NCI-H524 (cell line): ENCODE results near the gene PKLR.
"Not testable (repeated sequence)": the region's sequence is repeated elsewhere in the genome, so short reads cannot be mapped to it uniquely, and the experiment has no call there.

Experiments
- DNase-seq, 2 experiments: peaks; one replicate each; lab custom pipeline; 2025; lab: John Stamatoyannopoulos, UW

The PKLR gene

GRCh38 chr1:155316922-155317321, 15.7 kb upstream of the PKLR start:
- DNase-seq: no peak

- DNase-seq: no peak
Measured at GRCh38 chr1:155313261-155313660, 12.0 kb upstream of the PKLR start.

GRCh38 chr1:155309423-155310021, 8.3 kb upstream of the PKLR start:
- DNase-seq: no peak

GRCh38 chr1:155308493-155309422, 7.5 kb upstream of the PKLR start, which contains the start of gene FDPS:
Gene FDPS (plus strand): TSS chr1:155308866. CDS start chr1:155309790, 924 bp downstream.
- DNase-seq: peak; percentile 97

GRCh38 chr1:155307247-155307740, 6.1 kb upstream of the PKLR start:
- DNase-seq: peak; percentile 16 to 30

DNA sequence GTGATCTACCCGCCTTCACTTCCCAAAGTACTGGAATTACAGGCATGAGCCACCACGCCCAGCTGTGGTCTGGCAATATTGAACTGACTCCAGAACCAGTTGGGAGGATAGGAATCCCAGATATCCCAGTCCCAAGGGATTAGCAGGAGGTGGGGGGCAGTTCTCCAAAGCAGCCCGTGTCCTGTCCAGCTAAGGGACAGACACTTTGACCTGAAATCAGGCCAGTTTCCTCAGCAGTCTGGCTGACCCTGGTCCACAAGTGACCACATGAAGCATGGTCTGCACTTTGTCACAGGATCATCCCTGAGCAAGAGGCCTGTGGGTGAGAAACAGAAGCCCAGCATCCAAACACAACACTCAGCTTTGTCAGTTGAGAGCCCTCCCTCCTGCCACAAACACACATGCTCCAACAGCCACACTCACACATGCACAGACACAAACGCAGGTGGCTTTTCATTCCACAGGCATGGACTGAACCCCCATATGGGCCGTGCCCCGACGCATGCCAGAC, 4.7 kb upstream of the PKLR start:
- DNase-seq: no peak

DNA sequence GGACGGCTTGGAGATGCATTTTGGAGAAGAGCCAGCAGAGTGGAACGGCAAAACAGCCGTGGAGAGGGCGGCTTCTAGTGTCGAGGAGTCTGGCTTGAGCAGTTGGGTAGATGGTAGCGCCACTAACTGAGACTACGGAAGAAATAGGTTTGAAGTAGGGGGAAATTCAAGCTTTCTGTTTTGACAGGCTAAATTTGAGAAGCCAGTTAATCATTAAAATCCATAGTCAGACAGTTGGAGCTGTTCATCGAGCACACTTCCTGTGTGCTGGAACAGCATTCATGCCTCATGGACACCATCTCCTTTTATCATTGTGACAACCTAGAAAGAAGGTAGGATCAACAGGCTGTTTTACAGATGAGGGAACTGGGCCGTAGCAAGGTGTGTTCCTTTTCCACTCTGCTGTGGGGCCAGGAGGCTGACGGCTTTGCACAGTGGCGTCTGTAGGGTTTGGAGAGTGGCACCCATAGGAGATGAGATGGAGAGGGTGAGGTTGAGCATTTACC, 3.4 kb upstream of the PKLR start:
- DNase-seq: no peak

- no peak for DNase-seq
Measured at GRCh38 chr1:155300553-155301329, 497 bp downstream of the PKLR start.

DNA sequence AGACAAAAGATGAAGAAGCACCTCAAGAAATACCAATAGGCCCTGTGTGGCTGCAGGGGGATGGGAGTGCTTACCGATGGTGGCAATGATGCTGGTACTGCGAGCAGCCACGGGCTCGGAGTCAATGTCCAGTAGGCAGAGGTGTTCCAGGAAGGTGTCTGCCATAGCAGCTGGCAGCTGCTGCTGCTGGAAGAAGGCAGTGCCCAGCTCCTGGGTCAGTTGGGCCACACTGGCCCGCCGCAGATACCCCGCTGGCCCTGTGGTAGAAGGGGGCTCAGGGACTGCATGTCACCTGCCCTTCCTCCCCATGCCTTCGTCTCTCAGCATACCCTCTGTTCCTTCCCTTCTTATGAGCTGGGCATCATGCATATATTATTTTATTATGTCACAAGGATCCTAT, 1.2 kb downstream of the PKLR start:
- no peak for DNase-seq

- no peak for DNase-seq
Measured at GRCh38 chr1:155297384-155297783, 3.9 kb downstream of the PKLR start.

DNA sequence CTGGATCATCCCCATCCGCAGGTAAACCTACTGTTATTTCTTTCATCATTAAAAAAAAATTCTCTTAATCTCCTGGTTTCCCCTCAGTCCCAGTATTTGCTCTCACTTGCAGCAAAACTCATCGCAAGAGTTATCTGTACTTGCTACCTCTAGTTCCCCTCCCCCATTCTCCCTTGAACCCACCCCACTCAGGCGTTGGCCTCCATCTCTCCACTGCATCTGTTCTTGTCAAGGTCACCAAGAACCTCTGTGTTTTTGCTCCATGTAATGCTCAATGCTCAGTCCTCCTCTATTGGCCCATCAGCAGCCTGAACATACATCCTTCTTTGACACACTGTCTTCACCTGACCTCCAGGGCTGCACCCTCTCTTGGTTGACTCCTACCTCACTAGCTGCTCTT, 4.6 kb downstream of the PKLR start:
- no peak for DNase-seq

DNA sequence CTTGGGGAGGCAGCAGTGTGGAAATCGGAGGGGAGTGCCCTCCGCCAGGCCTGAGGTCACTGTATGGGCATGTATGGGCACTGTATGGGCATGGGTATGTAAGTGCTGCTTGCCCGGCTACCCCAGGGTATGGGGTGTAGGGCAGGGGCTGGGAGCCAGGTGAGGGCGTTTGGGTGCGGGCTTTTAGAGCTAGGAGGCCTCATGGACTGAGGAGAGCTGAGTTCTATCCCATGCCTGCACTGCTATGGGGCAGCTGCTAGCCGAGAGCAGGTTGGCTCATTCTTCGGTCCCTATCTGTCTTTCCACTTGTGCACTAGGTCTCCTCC, 5.3 kb downstream of the PKLR start:
- DNase-seq: no peak

- DNase-seq: no peak
Measured at GRCh38 chr1:155295183-155295941, 5.9 kb downstream of the PKLR start.

GRCh38 chr1:155294520-155295182, 6.6 kb downstream of the PKLR start:
- DNase-seq: no peak

DNA sequence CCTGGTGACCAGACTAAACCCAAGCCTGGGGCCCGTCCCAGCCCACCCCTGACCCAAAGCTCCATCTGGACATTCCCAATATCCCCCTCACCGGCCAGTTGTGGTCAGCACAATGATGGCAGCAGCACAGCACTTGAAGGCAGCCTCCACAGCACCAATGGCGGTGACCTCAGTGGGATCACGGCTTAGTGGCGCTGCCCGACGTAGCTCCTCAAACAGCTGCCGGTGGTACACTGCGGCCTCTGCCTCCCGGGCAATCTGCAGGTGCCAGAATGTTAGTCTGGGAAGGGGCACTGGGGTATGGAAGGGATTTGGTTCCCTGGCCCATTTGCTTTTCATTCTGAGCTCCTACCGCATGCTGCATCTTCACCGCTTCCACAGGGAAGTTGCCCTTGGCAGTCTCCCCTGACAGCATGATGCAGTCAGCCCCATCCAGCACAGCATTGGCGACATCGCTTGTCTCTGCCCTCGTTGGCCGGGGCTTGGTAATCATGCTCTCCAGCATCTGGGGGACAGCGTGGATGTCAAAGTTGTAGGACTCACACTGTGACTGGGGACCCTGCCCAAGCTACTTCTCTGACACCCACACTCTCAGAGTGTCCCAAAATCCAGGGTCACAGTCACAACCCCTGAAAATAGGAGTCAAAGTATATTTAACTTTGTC, 8.0 kb downstream of the PKLR start:
- no peak for DNase-seq

GRCh38 chr1:155291006-155291405, 10.2 kb downstream of the PKLR start:
- DNase-seq: not testable (repeated sequence)

GRCh38 chr1:155287987-155288543, 13.2 kb downstream of the PKLR start:
- no peak for DNase-seq

DNA sequence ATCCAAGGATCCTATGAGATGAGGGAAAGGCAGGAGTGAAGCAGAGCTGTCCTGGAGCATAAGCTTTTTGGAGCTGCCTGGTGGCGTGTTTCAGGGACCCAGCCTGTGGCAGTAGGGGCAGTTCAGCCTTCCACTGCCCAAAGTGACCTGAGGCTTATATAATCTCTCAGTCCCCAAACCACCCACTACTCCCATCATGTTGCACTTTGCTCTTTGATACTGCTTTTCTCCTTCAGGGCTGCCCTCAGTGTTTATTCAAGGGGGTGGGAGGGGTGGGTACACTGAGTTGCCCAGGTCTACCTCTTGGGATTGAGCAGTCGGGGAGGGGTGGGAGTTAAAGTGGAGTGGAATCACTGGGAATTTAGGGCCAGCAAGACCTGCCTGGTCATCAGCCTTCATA, 14.7 kb downstream of the PKLR start:
- DNase-seq: no peak

DNA sequence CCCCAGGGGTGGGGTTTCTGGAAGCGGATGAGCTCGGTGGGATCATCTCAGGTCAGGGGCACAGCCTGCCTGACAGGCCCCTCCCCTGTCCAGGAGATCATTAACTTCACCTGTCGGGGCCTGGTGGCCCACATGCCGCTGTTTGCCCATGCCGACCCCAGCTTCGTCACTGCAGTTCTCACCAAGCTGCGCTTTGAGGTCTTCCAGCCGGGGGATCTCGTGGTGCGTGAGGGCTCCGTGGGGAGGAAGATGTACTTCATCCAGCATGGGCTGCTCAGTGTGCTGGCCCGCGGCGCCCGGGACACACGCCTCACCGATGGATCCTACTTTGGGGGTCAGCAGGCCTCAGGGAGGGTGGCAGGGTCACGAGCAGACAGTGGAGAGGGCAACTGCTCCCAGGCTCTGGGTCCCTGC, 15.6 kb downstream of the PKLR start:
- no peak for DNase-seq

DNA sequence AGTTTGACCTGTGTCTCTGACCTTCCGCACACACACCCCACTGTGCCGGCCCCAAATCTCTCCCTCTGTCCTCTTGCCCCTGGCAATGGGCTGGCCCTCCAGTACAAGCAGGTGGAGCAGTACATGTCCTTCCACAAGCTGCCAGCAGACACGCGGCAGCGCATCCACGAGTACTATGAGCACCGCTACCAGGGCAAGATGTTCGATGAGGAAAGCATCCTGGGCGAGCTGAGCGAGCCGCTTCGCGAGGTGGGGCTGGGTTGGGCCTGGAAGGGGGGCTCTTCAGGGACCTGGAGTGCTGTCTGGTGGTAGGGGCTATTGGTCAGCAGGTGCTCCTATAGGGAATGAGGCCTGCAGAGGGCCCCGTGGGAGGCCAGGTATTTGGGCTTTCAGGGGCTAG, 16.2 kb downstream of the PKLR start:
- DNase-seq: no peak
